H1 (cell line): ENCODE measurements around the gene LMAN2. TPM values are rescaled to one million over a fixed set of nuclear protein-coding genes. Genes with fewer than 3 reads are reported as not detected.

Source experiments
- CTCF ChIA-PET: fragments of 300-600 bp; sonication (Branson Sonifier 250); formaldehyde crosslinking; loops from one replicate; lab custom pipeline; 2021; ENCODE audit not compliant: partially characterized antibody; lab: Charles Lee
- POLR2A ChIA-PET: fragments of 300-600 bp; sonication (Branson Sonifier 250); formaldehyde crosslinking; loops from one replicate; lab custom pipeline; 2021; ENCODE audit warnings: inconsistent platforms; ENCODE audit not compliant: partially characterized antibody; lab: Charles Lee
- DNase-seq, 2 experiments: peaks; one replicate each; pipeline versions ENCODE4 v3.0.0 to v3.0.0-alpha.2; 2010 to 2022; ENCODE audit warnings: low spot score in 2 of 2, low read depth in 1 of 2, mixed read lengths in 1 of 2
- FAIRE-seq: peaks from 2 replicates; lab custom pipeline; 2011; peaks lifted over from hg19 to GRCh38; lab: Jason Lieb, UNC
- H2AFZ ChIP-seq: 2 replicates; pipeline ENCODE4 v1.8.1; 2012; ENCODE audit warnings: low read length, inconsistent platforms
- H2AK5ac ChIP-seq: 2 replicates; pipeline ENCODE4 v1.6.1; 2013; ENCODE audit warnings: low read depth, low read length
- H2BK120ac ChIP-seq: replicated peaks from 2 replicates; pipeline ENCODE3; 2013; ENCODE audit warnings: low read depth, low read length, inconsistent platforms
- H2BK12ac ChIP-seq: 2 replicates; pipeline ENCODE4 v1.6.1; 2013; ENCODE audit warnings: low read depth, low read length
- H2BK15ac ChIP-seq: 2 replicates; pipeline ENCODE4 v1.6.1; 2013; ENCODE audit warnings: low read length
- H2BK20ac ChIP-seq: 2 replicates; pipeline ENCODE4 v1.6.1; 2013; ENCODE audit warnings: low read length
- H2BK5ac ChIP-seq: 2 replicates; pipeline ENCODE4 v1.6.1; 2013; ENCODE audit warnings: low read depth, low read length
- H3K14ac ChIP-seq: 2 replicates; pipeline ENCODE4 v1.6.1; 2013; ENCODE audit warnings: inconsistent platforms; ENCODE audit not compliant: insufficient read length
- H3K18ac ChIP-seq: 2 replicates; pipeline ENCODE4 v1.6.1; 2013; ENCODE audit warnings: low read length; ENCODE audit errors: extremely low read depth
- H3K23ac ChIP-seq: 2 replicates; pipeline ENCODE4 v1.6.1; 2013; ENCODE audit warnings: inconsistent platforms; ENCODE audit not compliant: insufficient read length
- H3K23me2 ChIP-seq: 2 replicates; pipeline ENCODE4 v1.6.1; 2013; ENCODE audit warnings: low read depth, low read length
- H3K27ac ChIP-seq: 2 replicates; pipeline ENCODE4 v1.6.1; 2011; ENCODE audit warnings: low read depth, low read length, inconsistent platforms
- H3K27me3 ChIP-seq, 4 experiments: replicated peaks in 1 of 4; 1 replicate in 1 of 4; 2 replicates in 3 of 4; pipeline versions ENCODE4 v1.6.1 to v1.8.1; 2011 to 2013; ENCODE audit warnings: low read length in 3 of 4, mild to moderate bottlenecking in 3 of 4, inconsistent platforms in 2 of 4, mixed read lengths in 2 of 4, moderate library complexity in 1 of 4; ENCODE audit not compliant: control insufficient read depth in 3 of 4, insufficient read depth in 3 of 4; ENCODE audit errors: extremely low read depth in 1 of 4
- H3K36me3 ChIP-seq, 4 experiments: 2 replicates each; pipeline versions ENCODE4 v1.6.1 to v1.8.1; 2011 to 2013; ENCODE audit warnings: mild to moderate bottlenecking in 4 of 4, low read length in 3 of 4, moderate library complexity in 2 of 4, control low read depth in 1 of 4, inconsistent platforms in 1 of 4; ENCODE audit not compliant: insufficient read depth in 4 of 4, control insufficient read depth in 2 of 4
- H3K4ac ChIP-seq: replicated peaks from 2 replicates; pipeline ENCODE3; 2013; ENCODE audit warnings: low read length, low read depth, mixed read lengths, inconsistent platforms; ENCODE audit not compliant: insufficient read length
- H3K4me1 ChIP-seq, 4 experiments: replicated peaks in 1 of 4; 1 replicate in 1 of 4; 2 replicates in 3 of 4; pipeline versions ENCODE4 v1.6.1 to v1.8.1; 2011 to 2013; ENCODE audit warnings: low read length in 3 of 4, inconsistent platforms in 2 of 4, mixed read lengths in 1 of 4; ENCODE audit not compliant: insufficient read depth in 4 of 4, control insufficient read depth in 3 of 4
- H3K4me2 ChIP-seq, 2 experiments: 2 replicates each; pipeline versions ENCODE4 v1.6.1 to v1.8.1; 2011 to 2013; ENCODE audit warnings: low read depth in 2 of 2, low read length in 2 of 2, control low read depth in 1 of 2, inconsistent platforms in 1 of 2, mild to moderate bottlenecking in 1 of 2; ENCODE audit not compliant: insufficient read depth in 1 of 2
- H3K4me3 ChIP-seq, 4 experiments: fragments of 200-600, 300-600 bp in 1 of 4; sonication (generic), shearing (Covaris generic), sonication (Bioruptor Twin) in 1 of 4; 2 replicates each; pipeline versions ENCODE4 v1.5.1 to v1.8.1; 2011 to 2016; ENCODE audit warnings: low read length in 4 of 4, low read depth in 3 of 4, control low read depth in 2 of 4, inconsistent platforms in 2 of 4, mild to moderate bottlenecking in 2 of 4, mixed read lengths in 1 of 4, moderate library complexity in 1 of 4; ENCODE audit not compliant: insufficient read depth in 2 of 4; ENCODE audit errors: extremely low read depth in 1 of 4
- H3K56ac ChIP-seq: replicated peaks from 2 replicates; pipeline ENCODE3; 2013; ENCODE audit warnings: low read depth, mild to moderate bottlenecking, mixed read lengths, low read length, inconsistent platforms; ENCODE audit not compliant: insufficient read length
- H3K79me1 ChIP-seq: 2 replicates; pipeline ENCODE4 v1.6.1; 2013; ENCODE audit warnings: low read depth, low read length, control low read depth
- H3K79me2 ChIP-seq, 2 experiments: 2 replicates each; pipeline versions ENCODE4 v1.6.1 to v1.8.1; 2012 to 2013; ENCODE audit warnings: low read length in 2 of 2, mild to moderate bottlenecking in 2 of 2, inconsistent platforms in 1 of 2; ENCODE audit not compliant: insufficient read depth in 2 of 2, control insufficient read depth in 1 of 2
- H3K9ac ChIP-seq, 4 experiments: replicated peaks in 1 of 4; 1 replicate in 1 of 4; 2 replicates in 3 of 4; pipeline versions ENCODE4 v1.6.1 to v1.8.1; 2011 to 2013; ENCODE audit warnings: low read depth in 3 of 4, low read length in 3 of 4, control low read depth in 2 of 4, mild to moderate bottlenecking in 2 of 4, moderate library complexity in 2 of 4, inconsistent platforms in 1 of 4; ENCODE audit errors: extremely low read depth in 1 of 4
- H3K9me3 ChIP-seq, 2 experiments: 2 replicates each; pipeline versions ENCODE4 v1.6.1 to v1.8.1; 2012 to 2013; ENCODE audit warnings: mild to moderate bottlenecking in 2 of 2, moderate library complexity in 2 of 2, control low read depth in 1 of 2, inconsistent platforms in 1 of 2, low read depth in 1 of 2, low read length in 1 of 2, mixed read lengths in 1 of 2; ENCODE audit not compliant: insufficient read depth in 2 of 2
- H4K20me1 ChIP-seq, 2 experiments: replicated peaks in 1 of 2; 2 replicates each; pipeline versions ENCODE3 to v1.8.1; 2011 to 2013; ENCODE audit warnings: inconsistent platforms in 2 of 2, low read length in 2 of 2, mild to moderate bottlenecking in 1 of 2; ENCODE audit not compliant: insufficient read depth in 2 of 2, control insufficient read depth in 1 of 2
- H4K5ac ChIP-seq: 2 replicates; pipeline ENCODE4 v1.6.1; 2013; ENCODE audit warnings: low read length, low read depth, mixed read lengths, inconsistent platforms; ENCODE audit not compliant: insufficient read length
- H4K8ac ChIP-seq: 2 replicates; pipeline ENCODE4 v1.8.0; 2013; ENCODE audit warnings: mild to moderate bottlenecking, moderate library complexity, low read length, inconsistent platforms; ENCODE audit not compliant: insufficient read depth; ENCODE audit errors: extremely low read depth
- H4K91ac ChIP-seq: replicated peaks from 2 replicates; pipeline ENCODE3; 2013; ENCODE audit warnings: low read length, mixed read lengths, inconsistent platforms; ENCODE audit not compliant: insufficient read length
- RBBP5 ChIP-seq: IDR thresholded peaks from 2 replicates; pipeline ENCODE4 v1.7.1; 2012; ENCODE audit warnings: low read depth, mild to moderate bottlenecking, inconsistent platforms, low read length, moderate library complexity, borderline replicate concordance
- WGBS, 2 experiments: shearing (Covaris generic) in 1 of 2; methylation state at CpG; one replicate each; pipeline versions ENCODE4 v1.1.6 to v1.1.7; 2013 to 2015; ENCODE audit warnings: low lambda C conversion rate in 2 of 2, mixed read lengths in 2 of 2, inconsistent platforms in 1 of 2, low coverage in 1 of 2, missing lambda C conversion rate in 1 of 2; ENCODE audit not compliant: insufficient replicate concordance in 2 of 2, insufficient coverage in 1 of 2, insufficient read length in 1 of 2; ENCODE audit errors: extremely low coverage in 1 of 2, missing lambda C conversion rate in 1 of 2; 5-methylcytosine and 5-hydroxymethylcytosine counted together
- polyA plus RNA-seq, 7 experiments: library from polyadenylated mRNA; depleted of rRNA in 3 of 7; stranded (reverse) in 5 of 7; unstranded in 2 of 7; fragments of >200 nt in 5 of 7; fragments of 200-250 nt in 2 of 7; gene quantifications; 1 replicate in 5 of 7; 2 replicates in 1 of 7; 4 replicates in 1 of 7; pipeline versions ENCODE4 v1.2.1 to v1.2.3, GENCODE V29; 2011 to 2013; ENCODE audit warnings: missing spikeins in 2 of 7, mixed read lengths in 2 of 7
- total RNA-seq: library from RNA; stranded (reverse); fragmentation: NEBNext Ultra II Directional; extraction: Animal tissue kit (Norgen Biotek cat#: 25700); gene quantifications from 2 replicates; pipeline ENCODE4 v1.2.1, GENCODE V29; 2021

LMAN2 gene
- total and polyA plus RNA-seq, 2 of the 8 experiments (the other 6 are each of a cell fraction or from before 2014, with no cell fraction given): 116 to 225 TPM

- Histone ChIP-seq H3K56ac (no peak overlapping the region), H2BK120ac (no peak overlapping the region), H4K91ac (no peak overlapping the region), H3K4me2 (no peak overlapping the region), H3K9ac (no peak overlapping the region), H2BK12ac (no peak overlapping the region), H4K8ac (no peak overlapping the region), H3K14ac (no peak overlapping the region), H3K4me1 (peaks cover 0 to 4% (median under 1%) of the 10 kb centered on the region in 4 experiments; a peak in 4 of 7 replicates), H3K36me3 (peaks cover 16 to 32% (median 28%) of the 10 kb centered on the region in 4 experiments), H3K4me3 (no peak overlapping the region), H2BK20ac (no peak overlapping the region), H3K18ac (no peak overlapping the region), H3K4ac (no peak overlapping the region), H2BK5ac (peak overlapping the region; percentile 60; the same call in 1 of the 2 replicates), H3K9me3 (no peaks in the 10 kb centered on the region), H2AK5ac (no peak overlapping the region), H3K23ac (no peak overlapping the region), H3K23me2 (no peaks in the 10 kb centered on the region), H2AFZ (no peak overlapping the region), H3K27ac (no peak overlapping the region), H3K27me3 (no peaks in the 10 kb centered on the region), H4K5ac (no peak overlapping the region), H3K79me1 (no peaks in the 10 kb centered on the region), H4K20me1 (peaks cover 0 to 7% of the 10 kb centered on the region in 2 experiments), H2BK15ac (no peak overlapping the region), H3K79me2 (no peaks in the 10 kb centered on the region)
- ChIA-PET POLR2A (interaction anchor here (0.6 to 2.5 kb wide), 7 partner anchors 12 to 193 kb away, joined by 3 to 7 read pairs (median 4); partner anchors contain the start of gene LMAN2), CTCF (interaction anchor here (1.2 to 10.3 kb wide), 4 partner anchors 15 to 72 kb away, joined by 3 to 100 read pairs (median 10); no protein-coding TSS in a partner anchor)
- no peak for TF ChIP-seq RBBP5
- DNase-seq: no peak
- no peak for FAIRE-seq
- 95% methylated on average over 30 of the region's 35 CpGs; no CpG with 5 or more reads in 1 of the 2 experiments for WGBS, 2 experiments
These were observed 19.2 kb downstream of the LMAN2 start for GRCh38 chr5:177332031-177332895.
